NCI-H748 (cell line): ENCODE results near the gene CAPZA2.
A peak's percentile ranks its signal among the peaks of the same experiment; 100 is the strongest.
"Not testable (repeated sequence)": the region's sequence is repeated elsewhere in the genome, so short reads cannot be mapped to it uniquely, and the experiment has no call there.

Experiments
- DNase-seq: peaks from one replicate; lab custom pipeline; 2025; ENCODE audit not compliant: unreplicated experiment; lab: John Stamatoyannopoulos, UW

The CAPZA2 gene

DNA sequence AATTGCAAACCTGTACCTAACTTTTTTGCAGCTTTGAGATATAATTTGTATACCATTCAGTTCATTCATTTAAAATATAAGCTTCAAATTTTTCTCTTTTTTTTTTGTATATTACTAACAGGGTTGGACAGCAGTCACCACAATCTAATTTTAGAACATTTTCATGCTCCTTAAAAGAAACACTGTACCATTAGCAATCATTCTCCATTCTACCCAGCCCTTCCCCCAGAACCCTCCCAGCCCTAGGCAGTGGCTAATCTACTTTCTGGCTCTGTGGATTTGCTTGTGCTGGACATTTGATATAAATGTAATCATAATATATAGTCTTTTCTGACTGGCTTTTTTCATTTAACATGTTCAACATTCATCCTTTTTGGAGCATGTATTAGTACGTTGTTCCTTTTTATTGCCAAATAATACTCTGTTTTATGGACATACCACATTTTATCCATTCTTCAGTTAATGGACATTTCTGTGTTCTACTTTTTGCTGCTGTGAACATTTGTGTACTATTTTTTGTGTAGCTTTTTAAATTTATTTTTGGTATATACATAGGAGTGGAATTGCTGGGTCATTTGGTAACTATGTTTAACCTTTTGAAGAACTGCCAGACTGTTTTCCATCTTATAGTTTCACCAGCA, 50.0 kb downstream of the CAPZA2 start:
- no peak for DNase-seq

DNA sequence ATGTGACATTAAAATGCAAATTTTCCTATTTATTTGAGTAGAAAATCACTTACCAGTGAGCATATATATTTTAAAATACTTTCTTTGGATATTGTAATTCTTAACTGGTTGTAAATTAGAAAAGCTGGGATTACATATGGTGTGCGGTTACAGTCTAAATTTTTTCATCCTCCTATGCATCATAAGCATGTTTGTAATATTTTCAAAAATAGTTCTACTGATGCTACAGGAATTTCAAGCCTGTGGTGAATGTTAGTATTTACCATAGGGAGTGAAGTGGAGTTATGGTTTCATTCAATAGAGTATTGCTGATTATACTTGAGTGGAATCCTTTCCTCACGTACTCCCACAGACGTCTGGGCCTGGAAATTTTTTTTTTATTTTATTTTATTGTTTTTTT, 56.3 kb downstream of the CAPZA2 start:
- DNase-seq: no peak

DNA sequence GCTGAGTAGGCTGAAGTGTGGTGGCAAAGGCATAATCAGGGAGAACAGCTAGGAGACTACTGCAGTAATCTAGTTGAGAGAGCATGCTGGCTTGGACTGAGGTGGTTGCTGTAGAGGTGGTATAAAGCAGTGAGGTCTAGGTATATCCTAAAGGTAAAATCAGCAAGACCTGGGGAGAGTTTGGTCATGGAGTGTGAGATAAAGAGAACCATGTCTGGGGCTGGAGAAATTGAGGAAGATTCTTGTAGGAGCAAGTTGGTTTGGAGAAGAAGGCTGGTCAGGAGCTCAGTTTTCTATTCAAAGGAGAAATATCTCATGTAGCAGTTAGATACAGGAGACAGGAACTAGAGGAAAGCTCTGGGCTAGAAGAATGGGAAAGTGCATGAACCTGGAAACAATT, 58.0 kb downstream of the CAPZA2 start:
- no peak for DNase-seq

DNA sequence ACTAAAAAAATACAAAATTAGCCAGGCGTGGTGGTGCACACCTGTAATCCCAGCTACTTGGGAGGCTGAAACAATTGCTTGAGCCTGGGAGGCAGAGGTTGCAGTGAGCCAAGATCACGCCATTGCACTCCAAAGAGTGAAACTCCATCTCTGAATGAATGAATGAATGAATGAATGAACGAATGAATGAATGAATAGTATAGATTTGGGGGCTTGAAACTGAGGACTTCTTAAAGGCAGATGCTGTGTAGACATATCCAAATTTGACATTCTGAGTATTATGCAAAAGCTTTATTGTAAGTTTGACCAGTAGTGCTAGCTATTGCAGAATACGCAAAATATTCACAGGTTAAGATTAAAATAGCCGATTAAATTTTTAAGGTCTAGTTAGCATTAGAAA, 60.2 kb downstream of the CAPZA2 start:
- DNase-seq: no peak

DNA sequence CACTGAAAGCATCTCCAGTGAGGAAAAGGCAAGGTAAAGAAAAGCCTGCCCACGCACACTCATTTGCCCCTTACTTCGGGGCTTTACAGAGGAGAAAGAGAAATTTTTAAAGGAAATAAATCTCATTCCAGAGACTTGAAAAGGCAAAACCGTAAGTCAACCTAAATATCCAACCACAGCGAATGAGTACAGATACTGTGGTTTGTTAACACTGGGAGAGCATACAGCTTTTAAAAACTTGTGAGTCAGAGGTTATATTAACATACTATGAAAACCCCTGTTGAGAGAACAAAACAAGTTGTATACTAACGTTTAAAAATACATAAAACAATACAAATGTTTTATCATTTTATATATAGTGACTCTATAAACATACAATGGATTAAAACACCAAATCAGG, 62.4 kb downstream of the CAPZA2 start:
- no peak for DNase-seq

DNA sequence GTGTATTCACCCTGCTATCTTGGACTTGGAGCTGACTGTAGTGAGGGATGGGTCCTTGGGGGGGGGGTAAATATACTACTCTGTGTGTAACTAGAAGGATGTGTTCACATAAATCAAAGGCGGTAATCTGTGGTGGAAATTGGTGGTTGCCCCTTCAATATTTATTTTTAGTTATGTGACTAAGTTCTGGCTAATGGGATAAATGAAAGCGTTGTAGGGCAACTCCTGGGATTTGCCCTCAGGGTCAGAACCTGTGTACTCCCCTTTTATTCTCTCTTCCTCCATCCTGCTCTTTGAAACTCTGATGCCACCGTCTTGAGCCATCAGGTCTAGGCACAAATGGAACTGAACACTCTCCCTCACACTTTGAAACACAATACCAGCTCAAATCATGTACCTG, 66.6 kb downstream of the CAPZA2 start:
- DNase-seq: no peak

DNA sequence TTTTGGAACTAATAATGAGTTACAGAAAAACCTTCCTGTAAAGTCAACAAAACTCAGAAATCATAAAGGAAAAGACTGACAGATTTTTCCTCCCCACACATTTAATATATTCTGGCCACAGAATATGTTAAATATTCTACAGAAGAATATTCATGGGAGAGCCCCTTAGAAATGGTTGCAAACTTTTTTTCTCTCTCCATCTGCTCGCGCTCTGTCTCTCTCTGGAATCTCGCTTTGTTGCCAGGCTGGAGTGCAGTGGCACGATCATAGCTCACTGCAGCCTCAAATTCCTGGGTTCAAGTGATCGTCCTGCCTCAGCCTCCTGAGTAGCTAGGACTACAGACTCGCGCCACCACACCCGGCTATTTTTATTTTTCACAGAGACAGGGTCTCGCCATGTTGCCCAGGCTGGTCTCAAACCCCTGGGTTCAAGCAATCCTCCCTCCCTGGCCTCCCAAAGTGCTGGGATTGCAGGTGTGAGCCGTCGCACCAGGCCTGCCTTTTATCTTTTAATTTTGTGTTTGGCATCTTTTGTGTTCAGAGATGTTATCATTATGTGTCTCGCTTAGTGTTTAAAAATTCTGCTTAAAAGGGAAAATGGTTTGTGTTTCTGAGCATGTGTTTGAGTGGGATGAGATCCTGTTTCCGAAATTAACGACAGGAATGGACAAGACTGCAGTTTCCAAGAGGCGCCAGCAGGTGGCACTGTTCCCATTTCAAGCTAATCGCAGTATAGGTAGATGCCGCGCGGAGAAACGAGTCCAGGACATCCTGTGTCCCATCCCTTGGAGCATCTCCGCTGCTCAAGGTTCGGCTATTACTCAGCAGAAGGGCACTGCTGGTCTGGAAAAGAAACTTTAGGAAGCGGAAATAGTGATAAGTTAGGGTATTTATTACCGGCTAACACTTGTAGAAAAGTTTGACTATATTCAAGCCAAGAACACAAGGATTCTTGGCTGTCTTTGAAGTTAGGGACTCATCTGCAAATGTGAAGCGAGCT, 67.8 kb downstream of the CAPZA2 start:
- DNase-seq: peak; percentile 80

DNA sequence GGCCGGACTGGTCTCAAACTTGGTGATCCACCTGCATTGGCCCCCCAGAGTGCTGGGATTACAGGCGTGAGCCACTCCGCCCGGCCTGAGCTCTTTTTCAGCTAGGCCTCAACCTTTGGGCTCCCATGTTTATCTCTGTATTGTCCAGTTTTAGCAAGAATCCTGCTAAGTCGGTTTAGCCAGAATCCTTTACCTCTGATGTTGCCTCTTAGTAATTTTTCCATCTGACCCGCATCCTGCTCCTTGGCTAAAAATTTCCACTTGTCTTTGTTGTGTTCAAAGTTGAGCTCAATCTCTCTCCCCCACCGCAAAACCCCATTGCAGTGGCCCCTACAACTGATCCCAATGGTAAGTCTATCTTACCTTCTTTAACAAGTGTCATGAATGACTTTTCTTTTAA, 70.2 kb downstream of the CAPZA2 start:
- no peak for DNase-seq

DNA sequence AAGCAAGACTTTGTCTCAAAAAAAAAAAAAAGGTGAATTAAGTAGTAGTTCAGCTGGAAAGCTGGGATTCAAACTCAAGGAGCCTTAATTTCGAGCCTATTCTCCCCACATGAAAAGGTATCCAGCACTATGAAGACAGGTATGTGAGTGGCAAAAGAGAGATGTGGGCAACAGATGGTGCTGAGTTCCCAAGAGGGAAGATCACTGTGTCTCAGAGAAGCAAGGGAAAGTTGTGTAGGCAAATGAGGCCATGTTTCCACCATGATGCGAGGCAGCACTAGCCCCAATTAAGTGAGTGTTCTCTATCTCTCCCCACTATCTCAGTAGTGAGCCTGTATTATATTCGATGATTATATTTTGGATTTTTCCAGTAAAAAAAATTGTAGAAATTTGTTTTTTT, 71.1 kb downstream of the CAPZA2 start:
- DNase-seq: no peak

DNA sequence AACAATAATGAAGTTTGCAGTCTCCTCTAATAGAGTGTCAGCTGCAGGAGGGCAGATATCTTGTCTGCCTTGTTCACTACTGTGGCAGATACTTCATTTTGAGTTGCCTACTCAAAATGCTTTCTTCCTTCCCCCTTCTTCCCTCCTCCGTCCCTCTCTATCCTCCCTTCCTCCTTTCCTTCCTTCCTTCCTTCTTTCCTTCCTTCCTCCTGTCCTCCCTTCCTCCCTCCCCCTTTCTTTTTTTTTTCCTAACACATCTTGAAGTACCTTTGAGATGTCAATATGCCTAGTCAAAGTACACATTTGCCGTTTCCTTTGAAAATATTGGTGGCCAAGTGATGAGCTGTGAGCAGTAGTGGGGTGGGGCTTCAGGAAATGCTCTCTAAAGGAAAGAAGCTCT, 72.2 kb downstream of the CAPZA2 start:
- DNase-seq: no peak

DNA sequence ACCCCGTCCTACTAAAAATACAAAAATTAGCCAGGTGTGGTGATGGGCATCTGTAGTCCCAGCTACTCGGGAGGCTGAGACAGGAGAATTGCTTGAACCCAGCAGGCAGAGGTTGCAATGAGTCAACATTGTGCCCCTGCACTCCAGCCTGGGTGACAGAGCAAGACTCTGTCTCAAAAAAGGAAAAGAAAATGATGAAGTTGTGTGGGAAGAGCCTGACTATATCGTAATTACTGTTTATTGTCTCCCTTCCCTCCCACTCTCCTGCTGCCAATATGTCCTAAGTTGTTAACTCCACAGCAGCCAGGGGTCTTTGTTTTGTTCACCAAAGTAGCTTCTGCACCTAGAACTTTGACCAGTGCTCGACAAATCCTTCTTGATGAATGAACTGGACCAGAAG, 74.5 kb downstream of the CAPZA2 start:
- DNase-seq: not testable (repeated sequence)

DNA sequence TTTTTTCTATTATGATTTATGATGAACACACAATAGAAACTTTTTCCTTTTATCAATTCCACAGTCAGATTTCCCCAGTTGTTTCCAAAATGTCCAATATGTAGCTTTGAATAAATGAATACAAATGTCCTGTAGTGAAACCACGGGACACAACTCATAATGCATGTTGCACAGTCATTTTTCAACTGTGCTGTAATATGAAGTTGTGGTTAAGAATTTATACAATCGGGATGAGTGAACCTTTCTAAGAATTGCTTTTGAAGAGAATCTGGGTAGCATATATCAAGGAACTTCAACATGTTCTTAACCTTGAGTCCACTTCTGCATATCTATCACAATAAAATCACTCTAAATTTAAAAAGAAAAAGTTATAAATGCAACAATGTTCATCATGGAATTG, 76.3 kb downstream of the CAPZA2 start:
- DNase-seq: no peak

DNA sequence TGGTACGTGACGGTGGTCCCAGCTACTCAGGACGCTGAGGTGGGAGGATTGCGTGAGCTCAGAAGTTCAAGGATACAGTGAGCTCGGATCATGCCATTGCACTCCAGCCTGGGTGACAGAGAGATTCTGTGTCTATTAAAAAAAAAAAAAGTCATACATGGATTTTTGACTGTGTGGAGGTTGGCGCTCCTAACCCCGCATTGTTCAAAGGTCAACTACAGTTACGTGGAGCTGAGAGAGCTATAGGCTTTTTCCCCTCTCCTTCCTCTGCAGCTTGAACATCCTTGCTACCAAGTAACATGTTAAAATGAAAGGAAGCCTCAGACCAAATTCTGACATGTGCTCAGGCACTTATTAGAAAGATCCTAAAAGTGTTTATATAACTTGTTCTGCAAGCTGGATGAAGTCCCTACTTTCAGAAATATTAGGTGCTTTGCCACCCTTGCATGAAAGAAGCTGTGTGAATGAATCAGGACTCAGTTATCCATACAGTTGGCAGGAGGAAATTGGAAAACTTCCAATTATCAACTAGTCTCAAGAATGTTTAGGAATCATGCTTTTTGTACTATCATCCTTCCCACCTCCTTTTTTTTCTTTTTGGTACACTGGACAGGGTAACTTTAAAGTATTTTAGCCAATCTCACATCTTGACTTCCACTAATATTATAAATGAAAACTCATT, 78.4 kb downstream of the CAPZA2 start:
- no peak for DNase-seq

DNA sequence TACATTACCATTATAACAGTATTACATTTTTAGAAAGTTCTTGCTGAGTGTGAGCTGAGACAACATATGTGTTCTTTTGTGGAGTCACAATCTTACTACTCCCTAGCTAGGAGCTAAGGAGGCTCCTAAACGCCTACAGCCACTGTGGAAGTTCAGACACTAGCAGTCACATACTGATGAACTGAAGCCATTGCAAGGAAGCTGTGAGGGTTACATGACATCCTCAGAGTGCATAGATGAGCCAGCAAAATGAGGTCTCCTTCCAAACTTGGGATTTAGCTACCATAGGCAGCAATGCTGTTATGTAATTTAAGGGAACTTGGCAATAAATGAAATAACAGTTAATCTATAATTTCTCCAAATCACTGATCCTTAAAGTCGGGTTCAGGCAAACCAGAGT, 80.1 kb downstream of the CAPZA2 start:
- DNase-seq: no peak

DNA sequence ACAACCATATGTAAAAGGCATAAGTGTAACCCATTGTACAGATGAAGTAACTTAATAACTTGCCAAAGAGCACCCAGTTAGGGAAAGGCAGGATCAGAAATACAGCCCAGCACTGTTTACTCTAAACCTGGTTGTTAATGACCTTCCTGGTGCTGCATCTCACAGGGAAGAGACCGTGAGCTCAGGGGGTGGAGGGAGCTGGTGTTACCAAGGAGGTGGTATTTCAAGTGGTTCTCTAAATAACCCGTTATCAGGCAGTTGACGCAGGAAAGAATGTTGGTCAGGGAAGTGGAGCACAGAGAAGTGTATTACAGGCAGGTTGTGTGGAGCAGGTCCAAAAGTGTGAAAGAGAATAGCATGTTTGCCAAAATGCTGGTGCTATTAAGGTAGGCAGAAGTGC, 86.5 kb downstream of the CAPZA2 start:
- DNase-seq: peak; percentile 12

DNA sequence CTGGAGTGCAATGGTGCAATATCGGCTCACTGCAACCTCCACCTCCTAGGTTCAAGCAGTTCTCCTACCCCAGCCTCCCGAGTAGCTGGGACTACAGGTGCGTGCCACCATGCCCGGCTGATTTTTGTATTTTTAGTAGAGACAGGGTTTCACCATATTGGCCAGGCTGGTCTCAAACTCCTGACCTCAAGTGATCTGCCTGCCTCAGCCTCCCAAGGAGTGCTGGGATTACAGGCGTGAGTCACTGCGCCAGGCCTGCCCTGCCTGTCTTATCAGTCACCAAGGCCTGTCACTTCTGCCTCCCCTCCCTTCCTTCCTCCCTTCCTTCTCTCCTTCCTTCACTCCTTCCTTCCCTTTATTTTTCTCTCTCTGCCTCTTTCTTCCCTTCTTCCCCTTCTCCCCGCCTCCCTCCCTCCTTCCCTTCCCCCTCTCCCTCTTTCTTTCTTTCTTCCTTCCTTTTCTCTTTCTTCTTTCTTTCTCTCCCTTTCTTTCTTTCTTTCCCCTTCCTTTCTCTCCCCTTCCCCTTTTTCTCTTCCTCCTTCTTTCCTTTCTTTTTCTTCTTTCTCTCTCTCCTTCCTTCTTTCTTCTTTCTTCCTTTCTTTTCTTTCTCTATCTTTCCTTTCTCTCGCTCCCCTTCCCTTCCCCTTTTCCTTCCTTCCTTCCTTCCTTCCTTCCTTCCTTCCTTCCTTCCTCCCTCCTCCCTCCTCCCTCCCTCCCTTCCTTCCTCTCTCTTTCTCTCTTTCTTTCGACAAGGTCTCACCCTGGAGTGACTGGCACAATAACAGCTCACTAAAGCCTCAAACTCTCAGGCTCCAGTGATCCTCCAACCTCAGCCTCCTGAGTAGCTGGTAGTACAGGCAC, 87.8 kb downstream of the CAPZA2 start:
- DNase-seq: no peak

DNA sequence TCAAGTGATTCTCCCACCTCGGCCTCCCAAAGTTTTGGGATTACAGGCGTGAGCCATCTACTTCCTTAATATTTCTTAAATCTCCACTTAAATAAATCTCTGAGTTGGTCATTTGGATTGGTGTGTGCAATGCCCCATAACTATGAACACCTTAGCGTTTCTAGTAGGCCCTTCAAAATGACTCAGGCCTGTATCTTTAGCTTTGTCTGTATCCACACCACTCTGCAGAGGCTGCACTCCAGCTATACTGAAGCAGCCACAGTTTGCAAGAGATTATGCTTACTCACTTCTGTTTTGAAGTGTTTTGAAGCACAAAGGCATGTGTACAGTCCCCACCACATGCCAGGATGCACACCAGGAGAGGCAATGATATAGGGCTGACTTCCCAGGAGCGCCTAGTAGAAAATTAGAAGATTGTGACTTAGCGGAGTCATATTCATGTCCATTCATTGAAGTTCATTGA, 88.5 kb downstream of the CAPZA2 start:
- no peak for DNase-seq

DNA sequence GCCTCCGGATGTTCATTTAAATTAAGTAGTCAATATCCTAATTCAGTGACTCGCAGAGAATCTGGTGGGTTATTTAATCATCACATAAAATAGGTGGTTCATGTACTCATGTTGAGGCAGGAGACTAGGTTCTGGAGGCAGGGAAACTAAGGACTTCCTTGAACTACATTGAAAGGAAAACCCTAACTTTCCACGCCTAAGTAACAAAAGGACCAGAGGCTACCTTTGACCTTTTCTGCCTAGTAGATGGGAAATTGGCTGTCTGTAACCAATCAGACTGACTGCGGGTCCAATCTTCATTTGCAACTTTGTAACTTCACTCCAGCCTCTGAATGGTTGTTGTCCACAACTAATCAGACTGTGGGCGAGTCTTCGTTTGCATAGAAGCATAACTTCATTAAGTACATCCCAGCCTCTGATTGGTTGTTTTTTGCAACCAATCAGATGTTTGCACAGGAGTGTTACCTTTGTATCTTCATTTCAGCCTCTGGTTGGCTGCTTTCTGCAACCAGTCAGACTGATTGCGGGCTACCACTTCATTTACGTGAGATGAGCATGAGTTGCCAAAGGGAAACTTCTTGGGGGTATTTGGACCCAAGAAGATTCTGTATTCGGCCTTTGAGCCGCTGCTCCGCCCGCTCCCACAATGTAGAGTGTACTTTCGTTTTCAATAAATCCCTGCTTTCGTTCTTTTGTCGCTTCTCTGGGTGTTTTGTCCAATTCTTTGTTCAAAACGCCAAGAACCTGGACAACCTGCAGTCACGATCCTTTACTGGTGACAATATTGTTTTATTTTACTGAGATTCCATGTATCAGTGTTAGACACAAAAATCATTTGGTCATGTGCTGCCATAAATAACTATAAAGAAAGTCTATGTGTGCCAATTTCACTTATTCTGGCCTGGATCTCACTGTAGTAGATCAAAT, 89.2 kb downstream of the CAPZA2 start:
- no peak for DNase-seq

DNA sequence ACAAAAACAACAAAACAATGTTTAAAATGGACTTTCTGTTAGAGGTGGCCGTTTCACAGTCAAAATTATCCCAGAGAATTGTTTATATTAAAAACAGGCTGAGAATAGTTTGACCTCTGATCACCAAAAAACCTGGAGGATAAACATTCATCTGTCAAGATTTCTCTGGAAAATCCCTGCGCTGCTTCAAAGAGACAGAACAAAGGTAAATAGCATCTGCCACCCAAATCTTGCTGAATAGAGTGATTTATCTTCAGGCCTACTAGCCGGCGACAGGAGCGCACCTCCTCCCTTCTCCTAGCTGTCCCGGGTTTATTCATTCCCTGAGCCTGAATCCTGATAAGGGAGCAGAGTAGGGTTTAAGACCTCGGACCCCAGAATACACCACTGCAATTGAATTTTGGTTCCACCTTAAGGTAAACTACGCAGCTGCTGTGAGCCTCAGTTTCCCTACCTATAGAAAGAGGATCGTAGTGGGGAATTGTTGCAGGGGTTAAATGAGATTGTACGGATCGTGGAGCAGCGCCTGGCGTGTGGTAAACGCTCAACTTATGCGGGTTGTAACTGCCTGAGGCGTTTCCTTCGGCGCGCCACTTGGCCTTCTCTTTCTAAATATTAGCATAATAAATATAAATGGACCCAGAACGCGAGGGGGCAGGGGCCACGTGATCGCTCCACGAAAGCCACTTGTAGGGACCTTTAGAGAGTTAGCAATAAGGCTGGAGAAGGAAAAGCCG, 90.4 kb downstream of the CAPZA2 start:
- peak; percentile 84 for DNase-seq
